ENCODE measurements around the gene SRRM2. TPM values are rescaled to one million over a fixed set of nuclear protein-coding genes. Genes with fewer than 3 reads are reported as not detected.

Gene SRRM2
- total RNA-seq, 1 donor from 2014 or later: 251 TPM

GRCh38 chr16:2743007-2743810 is 9.2 kb upstream of the SRRM2 start:
- no peak overlapping the region for H3K27ac ChIP-seq (replicated peaks)
- H3K4me3 ChIP-seq: no peak overlapping the region
- TF ChIP-seq CTCF (IDR thresholded peaks at IDR 0.05; ENCODE audit: borderline replicate concordance): no peak
- H3K27me3 ChIP-seq (ENCODE audit: low read depth): peaks cover 29% of the 10 kb centered on the region
- intact Hi-C loops (cut with micrococcal nuclease): no loop called here
- DNase-seq: no peak
- no peaks in the 10 kb centered on the region for H3K4me1 ChIP-seq
- H3K36me3 ChIP-seq: no peaks in the 10 kb centered on the region
- H3K9me3 ChIP-seq (replicated peaks): no peaks in the 10 kb centered on the region

DNA sequence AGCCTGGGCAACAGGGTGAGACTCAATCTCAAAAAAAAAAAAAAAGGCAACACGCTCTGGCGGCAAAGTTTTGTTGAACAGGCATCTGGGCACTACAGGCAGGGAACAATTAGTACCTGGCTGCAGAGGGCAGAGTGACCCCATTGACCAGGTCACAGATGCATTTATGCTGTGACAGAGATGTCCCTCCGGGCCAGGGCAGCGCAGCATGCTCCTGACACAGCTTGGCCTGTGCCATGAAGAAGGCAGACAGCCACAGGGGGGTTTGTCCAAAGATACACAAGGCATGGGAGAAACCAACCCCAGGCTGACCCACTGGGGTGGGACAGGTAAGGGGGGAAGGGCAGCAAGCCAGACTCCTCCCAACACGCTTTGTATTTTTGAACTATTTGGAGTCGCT is 7.7 kb upstream of the SRRM2 start:
- Histone ChIP-seq H3K27ac (replicated peaks) (no peak overlapping the region), H3K36me3 (no peaks in the 10 kb centered on the region), H3K4me1 (no peaks in the 10 kb centered on the region), H3K4me3 (no peak overlapping the region), H3K27me3 (ENCODE audit: low read depth) (peaks cover 15% of the 10 kb centered on the region), H3K9me3 (replicated peaks) (no peaks in the 10 kb centered on the region)
- DNase-seq: no peak
- TF ChIP-seq CTCF (IDR thresholded peaks at IDR 0.05; ENCODE audit: borderline replicate concordance): no peak
- intact Hi-C loops (cut with micrococcal nuclease): no loop called here

- H3K4me3 ChIP-seq: no peak overlapping the region
- no peak overlapping the region for H3K27ac ChIP-seq (replicated peaks)
- H3K27me3 ChIP-seq (ENCODE audit: low read depth): peaks cover 9% of the 10 kb centered on the region
- no peaks in the 10 kb centered on the region for H3K4me1 ChIP-seq
- intact Hi-C loops (cut with micrococcal nuclease): no loop called here
- H3K36me3 ChIP-seq: no peaks in the 10 kb centered on the region
- no peak for DNase-seq
- no peaks in the 10 kb centered on the region for H3K9me3 ChIP-seq (replicated peaks)
- no peak for TF ChIP-seq CTCF (IDR thresholded peaks at IDR 0.05; ENCODE audit: borderline replicate concordance)
These were observed 7.1 kb upstream of the SRRM2 start for GRCh38 chr16:2745116-2745890.

GRCh38 chr16:2745961-2746360 is 6.5 kb upstream of the SRRM2 start:
- Histone ChIP-seq H3K27ac (replicated peaks) (no peak overlapping the region), H3K27me3 (ENCODE audit: low read depth) (peaks cover 3% of the 10 kb centered on the region), H3K4me3 (no peak overlapping the region), H3K36me3 (no peaks in the 10 kb centered on the region), H3K9me3 (replicated peaks) (no peaks in the 10 kb centered on the region), H3K4me1 (peaks cover 1% of the 10 kb centered on the region)
- no peak for TF ChIP-seq CTCF (IDR thresholded peaks at IDR 0.05; ENCODE audit: borderline replicate concordance)
- intact Hi-C loops (cut with micrococcal nuclease): no loop called here
- no peak for DNase-seq

DNA sequence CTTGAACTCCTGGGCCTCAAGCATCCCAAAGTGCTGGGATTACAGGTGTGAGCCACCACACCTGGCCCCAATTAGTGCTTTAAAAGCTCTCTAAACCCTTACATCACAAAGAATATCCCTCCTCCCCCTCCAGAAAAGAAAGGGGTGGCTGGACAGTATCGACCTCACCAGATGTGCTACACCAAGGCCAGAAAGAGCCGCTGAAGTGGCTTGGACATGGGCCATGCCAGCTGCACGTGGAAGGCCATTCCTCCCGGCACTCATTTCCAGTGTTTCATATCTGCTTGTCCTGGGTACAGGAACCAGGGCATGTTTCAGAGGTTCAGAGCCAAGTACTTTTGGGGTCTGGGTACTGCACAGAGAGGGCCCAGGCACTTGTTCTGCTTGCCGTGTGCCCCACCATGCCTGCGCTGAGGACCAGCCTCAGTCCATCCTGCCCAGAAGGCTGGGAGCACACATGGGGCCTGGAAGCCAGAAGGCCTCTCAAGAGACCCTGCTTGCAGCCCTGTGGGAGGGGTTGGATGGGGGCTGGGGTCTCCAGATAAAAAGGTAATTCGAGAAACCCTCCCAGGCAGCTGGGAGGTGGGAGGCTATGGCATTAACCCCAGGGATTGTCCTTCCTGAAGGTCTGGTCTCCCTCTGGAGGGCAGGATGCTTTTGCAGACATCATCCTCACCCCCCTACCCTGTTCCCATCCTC is 3.5 kb upstream of the SRRM2 start:
- intact Hi-C loops (cut with micrococcal nuclease): no loop called here
- Histone ChIP-seq H3K27ac (replicated peaks) (no peak overlapping the region), H3K36me3 (no peaks in the 10 kb centered on the region), H3K27me3 (ENCODE audit: low read depth) (no peaks in the 10 kb centered on the region), H3K4me1 (peaks cover 25% of the 10 kb centered on the region), H3K9me3 (replicated peaks) (no peaks in the 10 kb centered on the region), H3K4me3 (no peak overlapping the region)
- TF ChIP-seq CTCF (IDR thresholded peaks at IDR 0.05; ENCODE audit: borderline replicate concordance): no peak
- no peak for DNase-seq
